GM18499 (cell line): ENCODE data around the gene KLHL5.

ENCODE experiments used
- ATAC-seq: cut with Tn5 transposase; IDR thresholded peaks from one replicate; pipeline ENCODE4 v1.9.1; 2021; ENCODE audit warnings: moderate number of reproducible peaks; ENCODE audit not compliant: insufficient read depth, unreplicated experiment

KLHL5 gene

DNA sequence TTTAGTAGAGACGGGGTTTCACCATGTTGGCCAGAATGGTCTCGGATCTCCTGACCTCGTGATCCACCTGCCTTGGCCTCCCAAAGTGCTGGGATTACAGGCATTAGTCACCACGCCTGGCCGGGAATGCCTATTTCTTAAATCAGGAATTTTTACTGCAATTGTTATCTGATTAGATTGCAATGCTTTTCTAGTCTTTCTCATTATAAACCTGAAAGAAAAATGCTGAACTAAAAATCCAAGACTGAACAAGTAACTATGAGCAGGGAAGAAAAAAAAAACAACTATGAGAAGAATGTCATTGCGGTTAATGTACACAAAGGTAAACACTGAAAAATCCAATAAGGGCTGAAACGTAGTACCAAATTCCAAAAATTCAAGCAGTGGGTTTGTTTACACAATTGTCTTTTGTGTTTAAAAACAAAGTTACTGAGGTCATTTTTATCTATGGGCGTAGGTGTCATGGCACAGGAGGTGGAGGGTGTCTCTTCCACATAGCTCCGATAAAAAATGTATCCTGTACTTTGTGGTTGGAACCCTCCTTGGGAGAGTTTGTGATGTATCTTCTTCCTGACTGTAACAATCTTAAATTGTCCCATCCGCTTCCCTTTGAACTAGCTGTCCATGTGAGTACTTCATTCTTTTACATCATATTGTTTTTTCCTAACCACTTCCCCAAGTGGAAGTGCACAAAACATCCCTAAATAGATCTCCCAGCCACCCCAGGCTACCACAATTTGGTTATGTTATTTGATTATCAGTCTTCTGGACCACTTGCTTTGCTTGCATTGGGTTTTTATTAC, 18.8 kb upstream of the KLHL5 start:
- ATAC-seq = no peak

DNA sequence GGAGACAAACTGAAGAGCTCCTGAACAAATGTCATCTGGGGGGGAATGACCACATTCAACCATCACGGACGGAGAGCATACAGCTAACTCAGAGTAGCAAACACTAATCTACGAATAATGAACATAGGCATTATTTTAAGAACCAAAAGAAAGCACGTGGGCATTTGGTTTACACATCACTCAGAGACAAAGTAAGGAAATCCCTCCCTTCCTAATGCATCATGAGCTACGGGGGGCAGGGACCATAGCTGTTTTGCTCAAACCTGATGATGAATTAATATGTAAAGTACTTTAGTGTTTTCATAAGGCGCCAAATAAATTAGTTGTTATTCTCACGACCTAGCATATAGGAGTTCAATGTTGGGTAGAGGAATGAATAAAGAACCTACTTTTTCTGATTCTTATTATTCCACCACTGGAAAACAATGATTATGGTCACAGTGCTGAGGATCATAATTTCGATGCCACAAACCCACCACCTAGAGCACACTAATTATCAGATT, 18.1 kb upstream of the KLHL5 start:
- no peak for ATAC-seq

DNA sequence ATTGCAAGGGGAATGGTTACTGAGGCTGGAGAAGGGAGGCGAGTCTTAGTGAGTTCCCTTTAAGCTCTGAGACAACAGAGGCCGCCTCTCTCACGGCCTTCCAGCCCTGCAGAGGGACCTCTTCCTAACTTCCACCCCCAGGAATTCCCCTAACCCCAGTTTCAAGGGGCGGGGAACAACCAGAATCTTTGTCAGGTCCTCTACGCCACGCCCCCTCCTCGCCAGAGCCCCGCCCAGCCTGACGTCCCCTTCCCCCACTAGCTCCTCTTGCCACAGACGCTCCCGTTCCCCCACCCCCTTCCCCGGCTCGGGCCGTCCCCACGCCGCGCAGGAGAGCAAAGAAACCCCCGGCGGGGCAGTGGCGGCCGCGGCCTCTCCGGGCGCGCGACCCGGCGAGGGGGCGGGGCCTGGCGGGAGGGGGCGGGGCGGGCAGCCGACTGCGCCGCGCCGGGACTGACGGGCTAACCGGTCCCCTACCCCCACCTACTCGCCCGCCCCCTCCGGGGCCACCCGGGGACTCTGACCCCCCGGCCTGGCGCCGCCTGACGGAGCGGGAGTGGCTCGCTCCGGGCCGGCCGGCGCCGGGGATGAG, 17.6 kb upstream of the KLHL5 start:
- ATAC-seq = no peak

DNA sequence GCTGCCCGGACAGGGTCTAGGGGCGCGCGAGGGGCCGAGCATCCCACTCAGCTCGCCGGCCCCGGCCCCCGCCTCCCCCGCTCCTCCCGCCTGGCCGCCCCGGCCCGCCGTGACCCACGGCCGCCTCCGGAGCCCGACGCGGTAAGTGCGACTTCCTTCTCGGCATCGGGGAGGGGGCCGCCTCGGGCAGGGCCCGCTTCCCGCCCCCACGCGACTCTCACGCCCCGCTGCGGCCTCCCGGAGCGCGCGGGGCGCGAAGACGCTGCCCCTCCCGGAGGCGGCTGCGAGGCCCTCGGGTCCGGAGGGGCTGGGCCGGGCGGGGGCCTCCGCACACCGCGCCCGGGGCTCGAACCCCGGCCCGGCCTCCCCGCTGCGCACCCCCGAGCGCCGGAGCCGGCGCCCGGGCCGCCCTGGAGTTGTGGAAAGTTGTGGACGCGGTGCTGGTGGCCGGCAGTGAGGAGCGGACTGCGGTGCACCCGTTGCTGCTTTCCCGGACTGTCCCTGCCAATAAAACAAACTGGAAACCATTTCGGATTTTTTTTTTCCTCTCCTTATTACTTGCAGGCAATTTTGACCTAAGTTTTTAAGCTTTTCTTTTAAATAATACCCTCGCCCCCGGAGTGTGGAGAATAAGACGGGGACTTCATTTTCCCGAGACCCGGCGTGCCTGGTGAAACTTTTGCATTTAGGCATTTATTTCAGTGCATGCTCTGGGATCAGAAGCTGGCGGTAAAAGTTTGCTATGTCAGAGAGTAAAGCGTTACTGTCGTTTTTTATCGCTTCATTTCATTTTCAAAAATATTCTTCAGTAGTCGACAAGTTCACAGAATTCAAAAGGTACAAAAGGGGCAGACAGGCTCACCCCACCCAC, 16.8 kb upstream of the KLHL5 start:
- ATAC-seq = no peak

DNA sequence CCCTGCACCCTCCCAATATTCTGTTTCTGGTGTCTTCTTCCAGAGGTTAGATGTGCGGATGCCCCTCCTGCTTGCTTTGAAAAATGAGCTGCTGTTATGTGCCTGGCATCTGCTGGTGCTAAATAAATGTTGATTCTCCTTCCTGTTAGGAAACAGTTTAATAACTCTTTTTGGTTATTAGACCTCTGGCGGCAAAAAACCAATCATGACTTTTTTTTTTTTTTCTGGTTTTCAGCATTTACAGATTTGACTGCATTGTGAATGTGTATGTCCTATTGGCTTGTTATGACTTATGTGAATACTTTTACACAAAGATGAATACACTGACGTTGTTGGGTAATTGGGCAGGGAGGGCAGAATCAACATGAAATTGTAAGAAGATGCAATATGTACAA, 16.2 kb upstream of the KLHL5 start:
- no peak for ATAC-seq

DNA sequence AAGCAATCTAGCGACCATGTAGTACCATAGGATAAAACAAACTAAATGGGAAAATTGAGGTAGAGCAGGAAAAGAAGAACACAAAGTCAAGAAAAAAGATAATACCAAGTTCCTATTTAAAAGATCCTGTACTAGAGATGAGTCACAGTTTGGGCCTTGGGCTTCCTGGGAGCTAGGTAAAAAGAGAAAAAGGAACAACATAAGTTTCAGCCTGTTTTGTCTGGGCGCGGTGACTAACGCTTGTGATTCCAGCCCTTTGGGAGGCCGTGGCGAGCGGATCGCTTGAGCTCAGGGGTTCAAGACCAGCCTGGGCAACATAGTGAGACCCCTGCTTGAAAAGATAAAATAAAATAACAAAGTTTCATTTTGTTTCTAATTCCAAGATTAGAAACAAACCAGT, 15.8 kb upstream of the KLHL5 start:
- ATAC-seq = no peak

DNA sequence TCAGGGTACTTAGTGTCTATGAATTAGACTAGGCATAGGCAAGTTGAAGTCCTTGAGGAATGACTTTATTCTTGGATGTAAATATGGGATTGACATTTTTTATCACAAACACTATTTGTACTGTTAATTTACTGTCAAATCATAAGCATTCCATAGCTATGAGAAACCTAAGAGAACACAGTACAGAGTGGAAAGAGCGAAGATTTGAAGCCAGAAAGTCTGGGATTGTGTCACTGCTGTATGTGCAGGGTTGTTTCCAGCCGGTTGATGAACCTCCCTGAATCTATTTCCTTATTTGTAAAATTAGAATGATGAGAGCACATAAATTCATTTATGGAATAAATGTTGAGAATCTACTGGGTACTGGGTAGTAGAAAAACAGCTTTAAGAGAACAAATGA, 14.4 kb upstream of the KLHL5 start:
- no peak for ATAC-seq

DNA sequence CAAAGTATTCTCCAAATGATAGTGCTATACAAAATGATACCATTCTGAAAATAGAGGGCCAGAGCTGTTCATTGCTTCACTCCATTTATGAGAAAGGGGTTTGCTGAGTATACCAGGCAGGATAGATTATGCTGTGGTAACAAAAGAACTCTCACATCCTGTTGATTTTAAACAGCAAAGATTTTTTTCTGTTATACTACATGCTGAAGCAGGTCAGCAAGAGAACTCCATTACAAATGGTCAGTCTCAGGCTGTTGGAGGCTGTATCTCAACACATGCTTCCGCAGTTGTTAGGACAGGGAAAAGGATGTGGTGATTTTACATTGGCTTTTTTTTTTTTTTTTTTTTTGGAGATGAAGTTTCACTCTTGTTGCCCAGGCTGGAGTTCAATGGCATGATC, 13.7 kb upstream of the KLHL5 start:
- no peak for ATAC-seq

DNA sequence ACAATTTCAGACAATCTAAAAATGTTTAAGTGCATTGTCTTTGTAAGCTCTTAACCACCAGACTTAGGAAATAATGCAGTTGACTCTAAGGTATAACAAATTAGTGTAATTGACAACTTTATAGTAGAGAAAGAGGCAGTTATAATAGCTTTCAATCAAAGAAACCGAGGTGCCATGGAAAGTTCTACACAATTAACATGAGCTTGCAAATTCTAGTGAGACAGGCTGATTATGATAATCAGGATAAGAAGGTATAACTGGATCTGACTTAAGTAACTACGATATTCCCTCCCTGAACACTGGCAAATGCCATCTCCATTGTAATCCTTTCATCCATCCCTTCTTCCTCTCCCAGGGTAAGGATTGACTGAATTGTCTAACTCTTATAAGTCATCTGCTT, 11.4 kb upstream of the KLHL5 start:
- ATAC-seq = no peak

DNA sequence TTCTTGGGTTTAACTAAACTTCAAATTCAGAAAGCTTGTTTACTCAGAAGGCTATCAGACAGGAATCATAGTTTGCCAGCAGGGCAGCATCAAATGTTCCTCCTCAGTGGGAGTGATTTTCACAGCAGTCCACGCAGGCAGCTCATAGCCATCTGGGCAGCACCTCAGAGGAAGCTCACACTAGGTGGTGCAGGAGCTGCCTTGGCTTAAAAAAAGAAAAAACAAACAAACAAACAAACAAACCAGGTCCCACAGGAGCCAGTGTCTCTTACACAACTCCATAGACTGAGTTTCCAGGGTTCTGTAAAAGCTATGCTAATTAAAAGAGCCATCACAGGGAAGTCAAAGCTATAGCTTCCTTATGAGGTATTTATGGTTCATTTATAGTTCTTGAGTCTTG, 10.5 kb upstream of the KLHL5 start:
- ATAC-seq = no peak

DNA sequence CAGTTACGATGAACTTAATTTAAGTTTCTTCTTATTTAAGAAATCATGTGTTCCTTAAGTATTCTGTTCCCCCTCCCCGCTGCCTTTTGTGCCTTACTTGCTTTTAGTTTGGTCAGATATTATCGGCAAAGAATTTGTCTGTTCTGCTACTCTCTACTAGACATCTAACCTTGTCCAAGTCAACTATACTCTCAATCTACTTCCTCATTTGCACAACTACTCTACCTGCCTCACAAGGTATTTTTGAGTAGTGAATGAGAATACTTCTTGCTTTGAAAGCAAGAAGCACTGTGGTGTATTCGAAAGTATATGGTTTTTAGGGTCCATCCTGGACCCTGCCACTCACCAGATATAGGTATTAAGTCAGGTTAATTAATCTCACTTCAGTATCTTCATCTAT, 8.0 kb upstream of the KLHL5 start:
- no peak for ATAC-seq

DNA sequence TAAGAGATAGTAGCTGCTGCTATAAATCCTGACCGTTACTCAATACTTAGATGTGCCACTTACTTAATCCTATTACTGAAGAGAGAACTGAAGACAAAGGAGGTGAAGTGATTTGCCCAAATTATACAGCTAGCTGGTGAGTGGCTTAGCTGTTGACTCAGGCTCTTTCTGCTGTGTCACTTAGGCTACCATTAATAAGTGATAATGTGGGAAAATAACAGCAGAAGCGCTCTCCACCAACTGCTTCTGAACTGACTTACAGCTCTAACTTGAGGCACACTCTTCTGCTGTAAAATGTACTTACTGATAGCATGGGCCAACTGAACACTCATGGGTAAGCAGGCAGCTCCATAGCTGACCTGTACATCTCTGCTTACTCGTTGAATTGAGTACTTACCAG, 7.5 kb upstream of the KLHL5 start:
- no peak for ATAC-seq

DNA sequence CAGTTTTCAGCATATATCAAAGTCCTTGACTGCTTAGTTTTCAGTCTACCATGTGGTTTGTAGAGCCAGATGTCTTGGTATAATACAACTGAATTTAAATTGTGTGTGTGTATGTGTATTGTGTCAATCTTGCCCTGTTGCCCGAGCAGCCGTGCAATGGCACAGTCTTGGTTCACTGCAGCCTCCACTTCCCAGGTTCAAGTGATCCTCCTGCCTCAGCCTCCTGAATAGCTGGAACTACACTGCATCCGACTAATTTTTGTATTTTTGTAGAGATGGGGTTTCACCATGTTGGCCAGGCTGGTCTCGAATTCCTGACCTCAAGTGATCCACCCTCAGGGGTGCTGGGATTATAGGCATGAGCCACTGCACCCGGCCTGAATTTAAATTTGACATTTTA, 6.0 kb upstream of the KLHL5 start:
- ATAC-seq = no peak

DNA sequence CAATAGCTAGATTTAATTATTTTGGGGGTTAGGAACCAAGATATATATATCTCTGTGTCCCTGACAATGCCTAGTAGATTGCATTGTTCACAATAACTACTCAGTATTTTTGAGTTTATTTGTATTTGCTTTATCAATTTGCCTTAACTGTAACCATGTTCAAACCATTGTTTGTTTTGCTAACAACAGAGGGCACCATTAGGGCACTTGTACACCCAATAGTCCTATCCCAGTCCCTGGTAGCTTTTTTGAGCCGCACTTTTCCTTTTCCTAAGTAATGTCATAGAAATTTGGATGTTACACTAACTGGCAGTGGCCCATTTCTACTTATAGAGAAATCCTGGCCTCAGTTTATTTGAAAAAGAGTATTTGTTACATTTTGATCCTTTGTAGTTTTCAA, 575 bp upstream of the KLHL5 start:
- no peak for ATAC-seq

DNA sequence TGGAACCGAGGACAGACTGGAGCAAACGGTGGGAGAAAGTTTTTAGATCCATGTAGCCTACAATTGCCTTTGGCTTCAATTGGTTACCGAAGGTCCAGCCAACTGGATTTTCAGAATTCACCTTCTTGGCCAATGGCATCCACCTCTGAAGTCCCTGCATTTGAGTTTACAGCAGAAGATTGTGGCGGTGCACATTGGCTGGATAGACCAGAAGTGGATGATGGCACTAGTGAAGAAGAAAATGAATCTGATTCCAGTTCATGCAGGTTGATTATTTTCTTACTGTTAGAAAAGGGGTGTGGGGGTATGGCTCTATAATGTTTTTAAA, 702 bp downstream of the KLHL5 start:
- no peak for ATAC-seq

DNA sequence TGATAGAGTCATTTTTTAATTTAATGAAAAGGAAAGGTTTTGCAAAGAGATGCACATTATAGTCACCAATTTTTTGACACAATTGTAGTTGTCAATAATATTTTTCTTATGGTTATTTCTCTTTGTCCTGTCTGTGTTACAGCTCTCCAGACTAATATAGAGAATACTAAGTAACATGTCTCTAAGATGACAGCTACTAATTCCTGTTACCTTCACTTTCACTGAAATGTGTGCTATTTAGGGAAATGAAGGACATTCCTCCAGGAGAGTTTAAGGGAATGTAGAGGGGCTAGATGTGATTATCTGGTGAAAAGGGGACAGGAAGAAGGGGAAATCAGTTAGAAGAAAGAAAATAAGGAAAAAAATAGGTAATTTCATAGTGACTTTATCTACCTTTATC, 1.4 kb downstream of the KLHL5 start:
- no peak for ATAC-seq

DNA sequence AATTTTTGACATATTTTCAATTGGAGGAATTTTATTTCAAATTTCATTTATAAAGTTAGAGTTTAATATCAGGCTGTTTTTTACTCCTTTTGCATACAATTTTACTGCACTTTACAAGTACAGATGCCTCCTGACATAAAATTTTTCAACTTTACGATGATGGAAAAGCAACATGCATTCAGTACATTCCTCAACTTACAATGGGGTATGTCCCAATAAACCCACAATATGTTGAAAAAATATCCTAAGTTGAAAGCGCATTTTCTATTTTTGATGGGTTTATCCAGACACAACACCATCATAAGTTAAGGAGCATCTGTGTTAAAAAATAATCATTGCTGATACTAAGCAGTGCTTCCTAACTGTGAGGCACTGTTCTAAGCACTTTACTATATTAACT, 4.3 kb downstream of the KLHL5 start:
- ATAC-seq = no peak

DNA sequence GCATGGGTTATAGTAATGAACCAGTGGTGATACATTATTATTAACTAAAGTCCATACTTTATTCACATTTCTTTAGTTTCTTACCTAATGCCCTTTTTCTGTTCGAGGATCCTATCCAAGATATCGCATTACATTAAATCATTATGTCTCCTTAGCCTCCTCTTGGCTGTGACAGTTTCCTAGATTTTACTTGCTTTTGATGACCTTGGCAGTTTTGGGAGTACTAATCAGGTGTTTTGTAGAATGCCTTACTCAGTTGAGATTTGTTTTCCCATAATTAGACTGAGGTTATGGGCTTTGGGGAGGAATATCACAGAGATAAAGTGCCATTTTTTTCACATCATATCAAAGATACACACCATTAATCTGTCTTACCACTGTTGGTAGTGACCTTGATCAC, 5.0 kb downstream of the KLHL5 start:
- no peak for ATAC-seq

DNA sequence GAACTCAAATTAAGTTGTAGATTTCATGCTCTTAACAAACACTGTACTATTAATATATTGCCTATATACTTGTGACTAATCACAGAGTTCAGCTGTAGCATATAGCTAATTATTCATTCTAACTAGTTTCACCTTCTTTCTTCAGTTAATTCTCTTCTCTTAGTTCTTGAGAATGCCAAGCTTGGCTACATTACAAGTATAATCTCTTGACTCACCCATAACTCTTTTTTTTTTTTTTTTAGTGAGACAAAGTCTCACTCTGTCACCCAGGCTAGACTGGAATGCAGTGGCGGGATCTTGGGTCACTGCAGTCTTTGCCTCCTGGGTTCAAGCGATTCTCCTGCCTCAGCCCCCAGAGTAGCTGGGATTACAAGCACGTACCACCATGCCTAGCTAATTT, 5.4 kb downstream of the KLHL5 start:
- no peak for ATAC-seq

DNA sequence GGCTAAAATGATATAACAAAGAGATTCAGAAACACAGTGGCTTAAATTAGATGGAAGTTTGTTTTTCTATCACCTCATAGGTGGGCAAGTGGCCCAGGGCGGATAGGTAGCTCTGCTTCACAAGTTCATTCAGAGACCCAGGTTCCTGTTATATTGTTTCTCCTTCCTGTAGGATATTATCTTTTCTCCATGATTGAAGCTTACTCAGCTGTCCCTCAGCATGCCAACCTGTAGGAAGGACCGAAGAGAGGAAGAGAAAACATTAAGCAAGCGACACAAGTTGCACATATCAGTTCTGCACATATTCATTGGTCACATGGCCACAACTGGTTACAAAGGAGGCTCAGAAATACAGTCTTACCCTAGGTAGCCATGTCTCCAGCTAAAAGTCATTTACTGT, 6.9 kb downstream of the KLHL5 start:
- ATAC-seq = no peak

DNA sequence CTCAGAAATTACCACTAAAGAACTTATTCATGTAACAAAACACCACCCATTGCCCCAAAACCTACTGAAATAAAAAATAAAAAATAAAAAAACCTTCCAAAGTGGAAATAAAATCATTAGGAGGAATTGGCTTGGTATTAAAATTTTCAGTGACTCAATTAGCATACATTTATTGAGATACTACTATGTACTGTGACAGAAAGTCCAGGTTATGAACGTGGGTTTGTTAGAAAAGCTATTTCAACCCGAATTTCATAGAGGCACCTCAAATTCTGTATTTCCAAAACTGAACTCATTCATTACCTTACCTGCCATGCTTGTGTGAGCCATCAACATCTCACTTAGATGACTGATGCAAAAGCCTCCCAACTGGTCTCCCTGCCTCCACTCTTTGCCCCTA, 16.8 kb downstream of the KLHL5 start:
- ATAC-seq = no peak
